AG10803 (cell line): ENCODE data around the gene GNB1L.

Source experiments
- DNase-seq: peaks from one replicate; pipeline ENCODE4 v3.0.0; 2010; ENCODE audit warnings: low read depth
- H3K4me3 ChIP-seq: 2 replicates; pipeline ENCODE4 v1.5.1; 2011; ENCODE audit warnings: mild to moderate bottlenecking, low read length, control low read depth
- CTCF ChIP-seq: conservative IDR thresholded peaks from 2 replicates; pipeline ENCODE4 v1.5.1; 2011; ENCODE audit warnings: mild to moderate bottlenecking, low read length, control low read depth, inconsistent platforms

The GNB1L gene

GRCh38 chr22:19882446-19883381 is 28.0 kb upstream of the GNB1L start:
- no peak overlapping the region for H3K4me3 ChIP-seq
- no peak for TF ChIP-seq CTCF
- no peak for DNase-seq

GRCh38 chr22:19880786-19881569 is 26.3 kb upstream of the GNB1L start:
- peak; percentile 98 for DNase-seq
- peak overlapping the region; percentile 39 for H3K4me3 ChIP-seq
- TF ChIP-seq CTCF: no peak

- TF ChIP-seq CTCF: no peak
- DNase-seq: no peak
- H3K4me3 ChIP-seq: peak overlapping the region; percentile 39
These were observed 25.5 kb upstream of the GNB1L start for GRCh38 chr22:19879992-19880785.

GRCh38 chr22:19879643-19879991 is 24.9 kb upstream of the GNB1L start:
- no peak overlapping the region; the same call in 1 of the 2 replicates for H3K4me3 ChIP-seq
- no peak for TF ChIP-seq CTCF
- DNase-seq: no peak

DNA sequence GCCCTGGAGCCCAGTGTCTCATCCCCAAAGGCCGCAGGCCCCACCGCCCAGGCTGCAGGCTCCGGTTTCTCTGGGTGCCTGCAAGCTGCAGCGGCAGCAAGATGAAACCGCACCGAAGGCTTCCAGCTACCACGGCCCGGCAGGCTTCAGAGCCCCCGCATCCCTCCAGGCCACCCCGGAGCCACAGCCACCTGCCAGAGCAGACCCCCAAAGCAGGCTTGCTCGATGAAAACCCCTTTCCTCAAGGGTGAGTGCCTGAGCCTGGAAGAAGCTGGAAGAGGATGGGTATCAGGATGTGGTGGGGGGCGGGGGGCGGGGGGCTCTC is 24.5 kb upstream of the GNB1L start:
- no peak for DNase-seq
- TF ChIP-seq CTCF: no peak
- peak overlapping the region; percentile 35 for H3K4me3 ChIP-seq

- TF ChIP-seq CTCF: no peak
- DNase-seq: peak; percentile 61
- H3K4me3 ChIP-seq: peak overlapping the region; percentile 35
These were observed 24.0 kb upstream of the GNB1L start for GRCh38 chr22:19878461-19879245.
